HG02610 (cell line): ENCODE measurements around the gene ARL10.

Source experiments
- ATAC-seq: cut with Tn5 transposase; IDR thresholded peaks from one replicate; pipeline ENCODE4 v1.9.1; 2021; ENCODE audit warnings: mild to moderate bottlenecking, moderate library complexity; ENCODE audit not compliant: unreplicated experiment

ARL10 gene

DNA sequence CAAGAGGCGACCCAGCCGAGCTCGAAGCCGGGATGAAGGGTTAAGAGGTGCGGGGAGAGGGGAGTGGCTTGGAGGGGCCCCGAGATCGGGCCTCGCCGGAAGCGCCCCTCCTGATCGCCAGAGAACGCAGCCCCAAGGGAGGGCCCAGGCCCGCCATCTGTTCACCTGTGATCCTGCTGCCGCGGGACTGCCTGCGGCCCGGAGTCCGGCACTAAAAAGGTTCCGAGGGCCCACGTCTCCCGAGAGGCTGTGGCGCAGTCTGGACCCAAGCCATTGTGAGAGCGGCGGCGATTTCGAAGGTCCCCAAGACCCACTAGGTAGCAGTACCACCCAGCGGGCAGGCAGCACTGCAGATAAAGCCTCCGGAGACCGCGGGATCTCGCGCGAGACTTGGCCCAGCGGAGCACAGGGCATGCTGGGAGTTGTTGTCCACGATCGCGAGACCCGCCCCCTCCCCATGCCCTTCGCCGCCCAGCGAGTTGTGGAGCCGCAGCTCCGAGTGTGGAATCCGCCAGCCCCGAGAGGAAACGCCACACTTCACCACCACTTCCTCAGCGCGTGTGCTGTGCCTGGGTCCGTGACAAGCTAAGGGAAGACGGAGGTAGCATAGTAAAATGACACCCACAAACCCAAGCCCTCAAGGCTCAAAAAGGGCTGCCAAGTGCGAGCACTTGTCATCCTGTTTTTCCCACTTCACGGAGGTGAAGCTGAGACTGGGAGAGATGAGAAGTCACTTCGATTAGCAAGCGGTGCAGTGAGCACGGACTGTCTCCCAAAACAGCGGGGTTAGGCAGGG is 3.7 kb upstream of the ARL10 start, which contains the start of gene KIAA1191:
Gene KIAA1191, minus strand, starts transcription at position 328 of the 796 bp plus-strand sequence. CDS start 2,256 bp downstream, outside the sequence.
- peak; percentile 83 for ATAC-seq

GRCh38 chr5:176362233-176362490 is 3.1 kb upstream of the ARL10 start:
- peak; percentile 7 for ATAC-seq

GRCh38 chr5:176364765-176365350 is 429 bp upstream of the ARL10 start:
- no peak for ATAC-seq

DNA sequence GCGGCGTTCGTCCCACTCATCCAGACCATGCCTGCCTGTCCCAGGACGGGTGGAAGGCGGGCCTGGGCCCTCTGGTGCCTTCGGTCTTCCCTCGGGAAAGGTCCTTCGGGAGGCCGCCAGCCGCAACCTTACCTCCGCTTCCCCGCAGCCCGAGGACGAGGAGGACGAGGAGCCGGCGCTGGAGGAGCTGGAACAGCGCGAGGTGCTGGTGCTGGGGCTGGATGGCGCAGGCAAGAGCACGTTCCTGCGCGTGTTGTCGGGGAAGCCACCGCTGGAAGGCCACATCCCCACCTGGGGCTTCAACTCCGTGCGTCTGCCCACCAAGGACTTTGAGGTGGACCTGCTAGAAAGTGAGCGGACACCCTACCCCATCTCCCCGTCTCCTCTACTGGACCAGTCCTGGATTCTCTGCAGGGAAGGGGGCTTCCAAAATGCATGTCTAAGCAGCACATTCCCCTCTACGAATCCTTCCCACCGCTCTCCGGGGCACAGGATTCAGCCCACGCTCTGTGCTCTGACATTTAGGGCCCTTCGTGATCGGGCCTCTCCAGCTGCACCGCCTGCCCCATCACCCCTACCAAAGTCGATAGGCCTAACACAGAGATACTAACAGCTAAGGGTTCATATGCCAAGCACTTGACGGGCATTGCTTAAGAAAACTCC is 1.1 kb downstream of the ARL10 start:
- no peak for ATAC-seq

DNA sequence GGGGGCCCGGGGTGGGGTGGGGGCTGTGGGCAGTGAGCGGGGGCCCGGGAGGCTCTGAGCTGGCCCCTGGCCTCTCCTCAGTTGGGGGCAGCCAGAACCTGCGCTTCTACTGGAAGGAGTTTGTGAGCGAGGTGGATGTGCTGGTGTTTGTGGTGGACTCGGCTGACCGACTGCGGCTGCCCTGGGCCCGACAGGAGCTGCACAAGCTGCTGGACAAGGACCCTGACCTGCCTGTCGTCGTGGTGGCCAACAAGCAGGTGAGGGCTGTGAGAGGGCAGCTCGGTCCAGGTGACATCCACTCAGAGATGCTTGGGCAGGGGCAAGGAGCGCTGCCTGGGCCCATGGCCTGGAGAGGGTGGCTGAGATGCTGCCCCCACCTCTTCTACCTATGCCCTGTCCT is 3.4 kb downstream of the ARL10 start:
- ATAC-seq: no peak

- no peak for ATAC-seq
Observed at GRCh38 chr5:176369934-176370711, 4.8 kb downstream of the ARL10 start.

DNA sequence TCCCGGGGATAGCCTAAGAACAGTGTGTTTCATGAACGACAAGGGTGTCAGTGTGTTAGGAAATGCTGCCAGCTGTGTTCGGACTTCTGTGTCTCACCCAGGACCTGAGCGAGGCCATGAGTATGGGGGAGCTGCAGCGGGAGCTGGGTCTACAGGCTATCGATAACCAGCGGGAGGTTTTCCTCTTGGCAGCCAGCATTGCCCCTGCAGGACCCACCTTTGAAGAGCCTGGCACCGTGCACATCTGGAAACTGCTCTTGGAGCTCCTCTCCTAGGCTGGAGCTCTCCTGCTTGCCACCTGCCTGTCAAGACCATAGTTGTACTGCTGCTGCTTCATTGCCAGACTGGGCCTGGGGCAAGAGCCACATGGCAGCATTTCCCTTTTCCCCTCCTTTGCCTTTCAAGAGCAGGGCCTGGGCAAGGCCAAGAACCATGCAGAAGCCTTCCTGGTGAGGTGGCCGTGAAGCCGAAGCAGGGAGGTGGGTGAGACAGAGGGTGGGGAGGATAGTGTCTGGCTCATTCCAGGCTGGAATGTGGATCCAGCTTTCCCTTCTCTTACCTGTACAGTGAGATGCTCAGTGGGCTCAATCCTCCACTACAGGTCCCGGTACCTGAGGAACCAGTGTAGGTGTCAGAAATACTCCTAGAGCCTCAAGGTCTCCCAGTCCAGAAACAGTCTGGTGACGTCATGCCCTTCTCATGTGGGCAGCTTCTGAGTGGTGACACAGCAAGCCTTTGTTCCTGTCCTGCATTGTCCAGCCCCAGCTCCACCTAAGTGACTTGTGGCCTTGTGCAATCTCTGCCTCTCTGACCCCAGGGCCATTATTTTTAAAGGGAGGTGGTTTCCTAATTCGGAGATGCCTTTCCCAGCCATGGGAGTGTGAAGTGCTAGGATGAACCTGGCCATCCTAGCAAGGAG is 6.6 kb downstream of the ARL10 start:
- ATAC-seq: no peak

DNA sequence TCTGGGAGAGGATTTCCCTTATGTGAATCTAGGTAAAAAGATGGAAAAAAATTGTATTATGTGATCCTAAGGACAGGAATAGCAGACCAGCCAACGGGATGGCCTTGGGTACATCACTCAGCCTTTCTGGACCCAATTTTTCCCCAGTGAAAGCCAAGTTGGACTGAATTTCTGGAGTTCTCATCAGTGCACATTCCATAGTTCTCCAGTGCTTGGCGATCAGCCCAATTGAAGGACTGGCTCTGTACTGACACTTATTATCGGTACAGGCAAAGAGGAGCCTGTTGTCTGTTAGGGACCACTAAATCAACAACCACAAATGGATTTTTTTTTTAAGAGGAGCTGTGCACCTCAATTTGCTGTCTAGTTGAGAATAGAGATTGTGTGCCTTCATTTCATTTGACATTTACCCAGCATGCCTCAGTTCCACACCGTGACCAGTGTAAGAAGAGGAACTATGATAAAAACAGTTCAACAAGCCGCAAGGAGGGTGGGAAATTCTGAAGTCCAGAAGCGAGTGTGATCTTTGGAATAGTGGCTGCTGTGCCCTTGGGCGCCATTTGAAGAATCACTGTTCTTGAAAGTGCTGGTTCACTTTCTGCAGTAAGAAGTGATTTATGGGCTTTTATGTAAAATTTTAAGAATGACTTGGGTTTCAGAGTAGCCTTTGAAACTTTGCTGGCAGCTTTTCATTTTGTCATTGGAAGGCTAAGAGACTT is 8.0 kb downstream of the ARL10 start:
- no peak for ATAC-seq

DNA sequence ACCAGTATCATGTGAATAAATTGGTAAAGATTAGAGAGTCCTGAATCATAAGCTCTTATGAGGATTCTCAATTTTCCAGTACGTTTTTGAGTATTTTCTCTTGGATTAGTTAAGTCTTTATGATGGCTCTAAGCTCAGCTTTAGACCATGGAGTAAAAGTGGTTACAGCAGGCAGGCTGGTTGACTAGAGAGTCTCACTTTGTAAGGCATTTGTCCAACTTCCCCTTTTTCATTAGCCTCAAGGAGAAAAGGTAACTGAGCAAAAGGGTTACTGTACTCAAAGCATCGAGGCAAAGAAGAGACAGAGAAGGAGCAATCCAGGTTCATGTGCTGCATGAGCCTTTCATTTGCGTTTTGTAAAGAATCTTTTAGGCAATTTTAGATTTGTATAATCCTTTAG is 14.6 kb downstream of the ARL10 start:
- no peak for ATAC-seq

GRCh38 chr5:176381423-176381822 is 16.1 kb downstream of the ARL10 start:
- no peak for ATAC-seq

DNA sequence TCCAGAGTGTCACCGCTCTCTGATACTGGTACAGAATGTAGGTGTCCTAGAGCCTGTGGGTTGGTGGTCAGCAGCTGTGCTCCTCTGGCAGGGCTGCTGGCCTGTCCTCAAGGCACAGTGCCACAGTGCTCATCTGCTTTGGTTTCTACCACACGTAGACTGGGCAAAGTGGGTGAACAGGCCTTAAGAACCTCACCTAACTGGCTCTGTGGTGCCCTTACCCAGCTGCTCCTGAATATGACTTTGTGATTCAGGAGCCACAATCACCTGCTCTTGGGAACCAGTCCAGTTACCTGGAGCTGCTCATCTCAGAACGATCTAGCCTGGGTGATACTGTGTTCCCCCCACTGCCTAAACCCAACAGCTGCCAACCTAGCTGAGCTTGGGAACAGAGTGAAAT is 16.7 kb downstream of the ARL10 start:
- ATAC-seq: no peak

- ATAC-seq: no peak
Observed at GRCh38 chr5:176382721-176383120, 17.4 kb downstream of the ARL10 start.

GRCh38 chr5:176383248-176383905 is 18.1 kb downstream of the ARL10 start:
- no peak for ATAC-seq

GRCh38 chr5:176383961-176384360 is 18.7 kb downstream of the ARL10 start:
- ATAC-seq: no peak

DNA sequence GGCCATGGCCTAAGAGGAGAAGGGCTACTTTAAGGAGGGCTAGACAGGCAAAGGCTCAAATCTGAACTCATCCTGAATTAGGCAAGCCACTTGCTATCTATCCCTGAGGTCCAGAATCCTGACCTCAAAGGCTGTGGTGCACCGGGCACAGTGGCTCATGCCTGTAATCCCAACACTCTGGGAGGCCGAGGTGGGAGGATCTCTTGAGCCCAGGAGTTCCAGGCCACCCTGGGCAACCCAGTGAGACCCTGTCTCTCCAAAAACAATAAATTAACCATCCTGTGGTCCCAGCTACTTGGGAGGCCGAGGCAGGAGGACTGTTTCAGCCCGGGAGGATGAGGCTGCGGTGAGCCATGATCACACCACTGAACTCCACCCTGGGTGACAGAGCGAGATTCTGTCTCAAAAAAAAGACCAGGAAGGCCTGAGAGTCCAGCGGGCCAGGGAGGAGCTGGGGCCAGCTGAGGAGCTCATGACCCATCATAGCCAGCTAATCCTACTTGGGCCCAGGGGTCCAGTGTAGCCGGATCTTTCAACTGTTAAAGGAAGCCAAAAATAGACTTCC is 19.2 kb downstream of the ARL10 start:
- no peak for ATAC-seq

DNA sequence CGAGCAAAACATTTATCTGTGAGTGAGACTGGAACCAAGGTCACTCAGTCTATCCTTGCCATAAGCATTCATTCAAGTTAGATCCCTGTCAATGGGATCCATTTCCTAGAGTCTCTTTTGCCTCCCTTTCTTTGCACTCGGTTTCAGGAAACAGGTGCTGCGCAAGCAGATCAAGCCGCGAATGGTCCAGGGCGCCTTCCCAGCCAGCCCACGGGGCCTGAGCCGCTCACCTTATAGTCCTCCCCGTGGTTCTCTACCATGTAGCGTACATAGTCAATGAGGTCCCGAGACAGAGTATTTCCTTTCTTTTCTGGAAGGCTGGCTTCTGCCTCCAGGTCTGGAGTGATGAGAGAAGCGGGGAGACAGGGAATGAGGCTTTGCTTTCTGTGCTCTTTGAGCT is 19.7 kb downstream of the ARL10 start:
- ATAC-seq: no peak

DNA sequence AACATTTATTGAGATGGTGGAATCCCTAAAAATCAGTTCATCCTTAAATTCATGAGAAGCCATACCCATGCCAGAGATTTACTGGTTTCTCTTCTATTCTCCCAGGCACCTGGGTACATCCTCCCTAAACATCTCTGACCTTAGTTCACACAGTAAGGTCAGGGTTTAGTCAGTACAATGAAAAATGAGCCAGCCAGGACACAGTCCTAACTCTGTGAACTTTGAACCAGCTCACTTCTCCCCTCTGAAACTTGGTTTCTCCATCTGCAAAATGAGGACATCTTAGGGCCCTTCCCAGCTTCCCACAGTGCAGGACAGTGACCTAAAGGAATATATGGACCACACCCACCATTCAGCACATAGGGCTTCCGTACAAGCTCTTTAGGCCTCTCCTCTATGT is 21.2 kb downstream of the ARL10 start:
- no peak for ATAC-seq

DNA sequence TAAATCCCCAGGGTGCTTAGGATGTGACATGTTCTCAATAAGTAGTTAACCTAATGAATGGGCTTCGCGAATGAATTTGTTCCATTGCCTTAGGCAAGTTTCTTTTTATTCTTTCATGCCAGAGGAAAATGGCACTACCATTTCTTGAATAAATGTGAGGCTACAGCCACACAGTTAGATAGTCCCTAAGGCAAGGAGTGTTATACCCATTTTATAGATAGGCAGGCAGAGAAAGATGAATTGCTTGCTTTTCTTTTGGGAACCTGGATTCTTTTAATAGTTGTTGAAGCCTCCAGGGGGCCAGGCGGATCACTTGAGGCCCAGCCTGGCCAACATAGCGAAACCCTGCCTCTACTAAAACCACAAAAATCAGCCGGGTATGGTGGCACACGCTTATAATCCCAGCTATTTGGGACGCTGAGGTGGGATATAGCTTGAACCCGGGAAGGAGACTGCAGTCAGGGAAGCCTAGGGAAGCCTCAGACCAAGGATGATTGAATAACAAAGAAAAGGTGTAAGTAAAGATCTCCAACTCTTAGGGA is 22.2 kb downstream of the ARL10 start:
- no peak for ATAC-seq

DNA sequence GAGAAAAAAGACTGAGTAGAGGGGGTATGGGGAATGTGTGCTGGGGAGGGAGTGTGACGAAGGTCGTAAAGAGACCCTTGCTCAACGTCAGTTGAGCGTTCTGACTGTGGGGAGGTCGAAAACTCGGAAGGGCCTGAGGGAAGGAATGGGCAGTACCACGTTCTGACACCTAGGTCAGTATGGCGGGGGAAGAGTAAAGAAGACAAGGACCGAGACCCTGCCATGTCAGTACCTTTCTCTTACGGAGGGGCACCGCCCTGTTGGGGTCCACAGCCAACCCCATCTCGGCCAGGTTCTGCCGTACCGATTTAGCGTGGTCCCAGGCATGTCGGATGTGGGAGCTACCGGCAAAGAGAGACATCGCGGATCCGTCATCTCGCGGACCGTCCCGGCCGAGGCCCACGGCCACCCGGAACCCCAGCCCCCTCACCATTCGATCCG is 22.7 kb downstream of the ARL10 start:
- no peak for ATAC-seq
